ENCODE data around the gene CHAD. TPM values are rescaled to one million over a fixed set of nuclear protein-coding genes. Genes with fewer than 3 reads are reported as not detected.

CHAD gene
- total and polyA plus RNA-seq, 2 of the 13 experiments (the other 11 are each of a cell fraction or from before 2014, with no cell fraction given), result 1.4 TPM; not detected in 1

- TF ChIP-seq ZNF276 (CRISPR knock-in tag; IDR thresholded peaks at IDR 0.05; ENCODE audit: low read depth) (no peak; the same call in 1 of the 2 replicates), PHB2 (IDR thresholded peaks at IDR 0.05; ENCODE audit: partially characterized antibody) (no peak), BCL6 (CRISPR knock-in tag; IDR thresholded peaks at IDR 0.05) (peak; percentile 96), NR2F2 (IDR thresholded peaks at IDR 0.05; ENCODE audit: borderline replicate concordance, low read depth) (peak; percentile 70; the same call in 1 of the 2 replicates), JUND (CRISPR knock-in tag; IDR thresholded peaks at IDR 0.05) (peak; percentile 65; the same call in 1 of the 2 replicates), MEIS1 (CRISPR knock-in tag; IDR thresholded peaks at IDR 0.05; ENCODE audit: borderline replicate concordance) (peak; percentile 86; the same call in 1 of the 2 replicates), KMT2B (CRISPR knock-in tag; IDR thresholded peaks at IDR 0.05) (peak; percentile 74), ZNF720 (CRISPR knock-in tag; IDR thresholded peaks at IDR 0.05) (no peak), ZNF704 (CRISPR knock-in tag; IDR thresholded peaks at IDR 0.05; ENCODE audit: borderline replicate concordance) (no peak), SOX5 (CRISPR knock-in tag; IDR thresholded peaks at IDR 0.05; ENCODE audit: borderline replicate concordance) (peak; percentile 93), SMYD3 (CRISPR knock-in tag; IDR thresholded peaks at IDR 0.05) (0 out of 2 replicates have a peak, but pooled peaks have one; percentile 65), RNF219 (CRISPR knock-in tag; IDR thresholded peaks at IDR 0.05) (no peak), TGIF2 (CRISPR knock-in tag; IDR thresholded peaks at IDR 0.05) (peak; percentile 88), ZNF18 (CRISPR knock-in tag; IDR thresholded peaks at IDR 0.05; ENCODE audit: insufficient replicate concordance) (no peak), MLLT10 (CRISPR knock-in tag; IDR thresholded peaks at IDR 0.05) (no peak), TCF7 (IDR thresholded peaks at IDR 0.05; ENCODE audit: low read depth) (peak; percentile 91), FOXK2 (IDR thresholded peaks at IDR 0.05) (peak; percentile 45; the same call in 1 of the 2 replicates), SNAPC2 (CRISPR knock-in tag; IDR thresholded peaks at IDR 0.05) (peak; percentile 76; the same call in 1 of the 2 replicates), PATZ1 (CRISPR knock-in tag; IDR thresholded peaks at IDR 0.05) (peak; percentile 84), HDAC6 (IDR thresholded peaks at IDR 0.05; ENCODE audit: low read depth, low read length) (no peak), ZNF274 (CRISPR knock-in tag; IDR thresholded peaks at IDR 0.05) (no peak), ZBTB20 (CRISPR knock-in tag; IDR thresholded peaks at IDR 0.05; ENCODE audit: borderline replicate concordance, low read depth) (peak; percentile 79; the same call in 1 of the 2 replicates)
Observed at GRCh38 chr17:50428831-50429424, 39.8 kb downstream of the CHAD start (continued).
